K562 treated with DMSO at 1 percent for 24 hours (cell line): ENCODE measurements around the gene CASZ1. TPM values are rescaled to one million over a fixed set of nuclear protein-coding genes. Genes with fewer than 3 reads are reported as not detected.

ENCODE experiments used
- total RNA-seq: library from RNA; unstranded; fragments of 300-600 nt; gene quantifications from 2 replicates; pipeline ENCODE4 v1.2.3, GENCODE V29; 2022; ENCODE audit warnings: low read depth; ENCODE audit not compliant: insufficient read depth

The CASZ1 gene
- 6.6 and 7.8 TPM in 2 replicates for total RNA-seq

GRCh38 chr1:10796029-10796944 lies at the start of gene CASZ1:
CASZ1 (minus strand) TSS chr1:10796646; CDS start chr1:10693889, 102,757 bp downstream.

Other genes with a start within 250 kb of the CASZ1 start
- gene TARDBP, start 216.0 kb upstream of the CASZ1 start, total RNA-seq: 136 and 147 TPM in 2 replicates